ENCODE measurements around the gene HEXB. TPM values are rescaled to one million over a fixed set of nuclear protein-coding genes. Genes with fewer than 3 reads are reported as not detected.
A peak's percentile ranks its signal among the peaks of the same experiment; 100 is the strongest.

The HEXB gene
- total and polyA plus RNA-seq, 9 of the 15 experiments (the other 6 are each of a cell fraction or from before 2014, with no cell fraction given): 22.9 to 158 (median 108) TPM

DNA sequence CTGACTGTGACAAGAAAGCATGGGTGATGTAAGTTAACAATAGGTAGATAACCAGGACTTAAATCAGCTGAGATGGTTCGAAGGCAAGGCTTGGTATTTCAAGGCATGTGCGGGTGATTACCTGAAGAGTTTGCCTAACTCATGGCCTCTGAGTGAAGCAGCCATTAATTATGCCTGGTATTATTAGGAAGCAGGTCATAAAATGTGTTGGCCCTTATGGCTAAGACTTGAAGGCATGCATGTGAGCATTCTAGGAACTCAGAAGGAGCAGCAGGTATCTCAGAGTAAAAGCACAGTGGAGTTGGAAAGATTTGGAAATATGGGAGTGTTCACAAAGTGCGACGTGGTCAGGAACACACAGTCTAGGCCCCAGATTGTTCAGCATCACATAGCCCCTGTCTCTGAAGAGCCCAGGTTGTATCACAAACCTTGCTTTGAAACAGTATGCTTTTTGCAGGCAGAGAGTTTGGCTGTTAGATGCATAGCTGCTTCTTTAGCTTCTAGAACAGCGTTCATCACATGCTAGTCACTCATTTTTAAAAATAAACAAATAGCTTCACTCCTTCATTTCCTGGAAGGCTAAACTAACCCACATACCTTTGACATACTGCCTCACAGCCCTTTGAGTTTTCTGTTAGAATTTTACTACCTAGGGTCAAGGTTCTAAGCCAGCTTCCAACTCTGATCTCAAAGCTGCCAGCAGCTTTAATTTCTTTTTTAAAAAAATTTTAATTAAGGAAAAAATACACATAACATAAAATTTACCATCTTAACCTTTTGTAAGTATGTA, 2.1 kb downstream of the HEXB start:
- intact Hi-C loops (cut with micrococcal nuclease) (loop anchor here (10.0 kb wide), 1 partner anchor 548 kb away; the partner anchor contains the start of gene ANKRD31), in situ Hi-C loops (cut with MboI) (no loop called here)
- 48% methylated on average over 5 of the region's 5 CpGs for WGBS (ENCODE audit: insufficient coverage, low coverage, missing lambda C conversion rate)
- DNase-seq (ENCODE audit: extremely low read depth in 1 of 4, low spot score in 3 of 4) (no peak), FAIRE-seq (no peak), ATAC-seq (no peak)
- peak overlapping the region; percentile 97 for H3K4me2 ChIP-seq (ENCODE audit: insufficient read depth, low read length)
- CTCF ChIA-PET (ENCODE audit: low intra/inter-chr PET ratio): interaction anchor here (0.9 kb wide), 1 partner anchor 949 kb away, joined by 4 read pairs; no protein-coding TSS in a partner anchor
- no peaks in the 10 kb centered on the region for H3K9me1 ChIP-seq (ENCODE audit: control insufficient read depth, insufficient read depth, low read length)
- peaks cover 50% of the 10 kb centered on the region for H3K36me3 ChIP-seq (ENCODE audit: control insufficient read depth, insufficient read depth, low read length)
- peaks cover 7% of the 10 kb centered on the region; the same call in 1 of the 2 replicates for H4K20me1 ChIP-seq (replicated peaks; ENCODE audit: control insufficient read depth, insufficient read depth, low read length)
- H3K27ac ChIP-seq (ENCODE audit: extremely low read depth, low read depth, low read length): no peak overlapping the region
- POLR2A ChIA-PET: interaction anchor here (0.6 to 0.7 kb wide), 2 partner anchors 107 to 899 kb away, joined by 3 read pairs; no protein-coding TSS in a partner anchor
- peak overlapping the region; percentile 95; the same call in 1 of the 2 replicates for H3K4me3 ChIP-seq
- H3K9me3 ChIP-seq (replicated peaks; ENCODE audit: control insufficient read depth, insufficient read depth, low read depth, low read length): no peaks in the 10 kb centered on the region
- no peaks in the 10 kb centered on the region for H3K27me3 ChIP-seq (ENCODE audit: control insufficient read depth in 2 of 2, insufficient read depth in 2 of 2, low read length in 2 of 2)
- H3K79me2 ChIP-seq (ENCODE audit: control insufficient read depth, insufficient read depth, low read length): peaks cover 28% of the 10 kb centered on the region
- peak overlapping the region in 1 of 2 experiments; percentile 74; a peak in 1 of 4 replicates for H3K9ac ChIP-seq (ENCODE audit: insufficient read depth in 1 of 2, low read depth in 2 of 2, low read length in 2 of 2)
- BruUV-seq (replicated peaks): no TSS peak
- peaks cover 19% of the 10 kb centered on the region in 2 experiments for H3K4me1 ChIP-seq (replicated peaks in 1 of 2; ENCODE audit: control insufficient read depth in 2 of 2, insufficient read depth in 2 of 2, low read length in 2 of 2)
- TF ChIP-seq ELF2 (CRISPR knock-in tag; IDR thresholded peaks at IDR 0.05) (no peak), ZNF507 (tag; conservative IDR thresholded peaks at IDR 0.05) (no peak), HNRNPH1 (optimal IDR thresholded peaks at IDR 0.05; ENCODE audit: low read depth, low read length) (no peak), MTA1 (IDR thresholded peaks at IDR 0.05; ENCODE audit: borderline replicate concordance) (no peak), PRMT5 (CRISPR knock-in tag; IDR thresholded peaks at IDR 0.05) (no peak), TAF7 (tag; IDR thresholded peaks at IDR 0.05) (no peak), RBM15 (IDR thresholded peaks at IDR 0.05; ENCODE audit: insufficient read depth, low read length) (no peak), EP300 (IDR thresholded peaks at IDR 0.05; ENCODE audit: low read length) (no peak), SRF (CRISPR knock-in tag; IDR thresholded peaks at IDR 0.05) (no peak), HNRNPK (IDR thresholded peaks at IDR 0.05; ENCODE audit: low read depth, low read length, poor library complexity, severe bottlenecking) (no peak), ZNF146 (CRISPR knock-in tag; IDR thresholded peaks at IDR 0.05; ENCODE audit: unreplicated experiment) (no peak), L3MBTL2 (IDR thresholded peaks at IDR 0.05) (no peak), CHD4 (IDR thresholded peaks at IDR 0.05; ENCODE audit: insufficient read depth, insufficient replicate concordance, low read depth, low read length, poor library complexity, severe bottlenecking) (no peak), POLR2B (IDR thresholded peaks at IDR 0.05; ENCODE audit: low read depth, partially characterized antibody) (no peak)
- TF ChIP-seq, protein P1, sequence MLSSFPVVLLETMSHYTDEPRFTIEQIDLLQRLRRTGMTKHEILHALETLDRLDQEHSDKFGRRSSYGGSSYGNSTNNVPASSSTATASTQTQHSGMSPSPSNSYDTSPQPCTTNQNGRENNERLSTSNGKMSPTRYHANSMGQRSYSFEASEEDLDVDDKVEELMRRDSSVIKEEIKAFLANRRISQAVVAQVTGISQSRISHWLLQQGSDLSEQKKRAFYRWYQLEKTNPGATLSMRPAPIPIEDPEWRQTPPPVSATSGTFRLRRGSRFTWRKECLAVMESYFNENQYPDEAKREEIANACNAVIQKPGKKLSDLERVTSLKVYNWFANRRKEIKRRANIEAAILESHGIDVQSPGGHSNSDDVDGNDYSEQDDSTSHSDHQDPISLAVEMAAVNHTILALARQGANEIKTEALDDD (IDR thresholded peaks at IDR 0.05): no peak
- TF ChIP-seq, protein P2, sequence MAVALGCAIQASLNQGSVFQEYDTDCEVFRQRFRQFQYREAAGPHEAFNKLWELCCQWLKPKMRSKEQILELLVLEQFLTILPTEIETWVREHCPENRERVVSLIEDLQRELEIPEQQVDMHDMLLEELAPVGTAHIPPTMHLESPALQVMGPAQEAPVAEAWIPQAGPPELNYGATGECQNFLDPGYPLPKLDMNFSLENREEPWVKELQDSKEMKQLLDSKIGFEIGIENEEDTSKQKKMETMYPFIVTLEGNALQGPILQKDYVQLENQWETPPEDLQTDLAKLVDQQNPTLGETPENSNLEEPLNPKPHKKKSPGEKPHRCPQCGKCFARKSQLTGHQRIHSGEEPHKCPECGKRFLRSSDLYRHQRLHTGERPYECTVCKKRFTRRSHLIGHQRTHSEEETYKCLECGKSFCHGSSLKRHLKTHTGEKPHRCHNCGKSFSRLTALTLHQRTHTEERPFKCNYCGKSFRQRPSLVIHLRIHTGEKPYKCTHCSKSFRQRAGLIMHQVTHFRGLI (CRISPR knock-in tag; IDR thresholded peaks at IDR 0.05): no peak
- H2AFZ ChIP-seq (ENCODE audit: low read depth, low read length): no peak overlapping the region
